ENCODE data around the gene PLGLB1. TPM values are rescaled to one million over a fixed set of nuclear protein-coding genes. Genes with fewer than 3 reads are reported as not detected.
"Not testable (repeated sequence)": the region's sequence is repeated elsewhere in the genome, so short reads cannot be mapped to it uniquely, and the experiment has no call there.

The PLGLB1 gene
- 104 TPM for total RNA-seq

- not testable (repeated sequence) for ATAC-seq
- DNase-seq (ENCODE audit: low spot score), result peak; percentile 47
These were observed at the start of gene PLGLB1 for GRCh38 chr2:87021744-87022143. Gene PLGLB1, minus strand, starts transcription at chr2:87021844. Its CDS starts 61 bp downstream, at chr2:87021783.

- not testable (repeated sequence) for DNase-seq (ENCODE audit: low spot score); ATAC-seq
These were observed 42.7 kb upstream of the PLGLB1 start for GRCh38 chr2:87064305-87064704.

GRCh38 chr2:87063431-87063830, 41.8 kb upstream of the PLGLB1 start:
- peak; percentile 58 for DNase-seq (ENCODE audit: low spot score)
- ATAC-seq, result peak; percentile 96

GRCh38 chr2:87061519-87061918, 39.9 kb upstream of the PLGLB1 start:
- DNase-seq (ENCODE audit: low spot score); ATAC-seq: not testable (repeated sequence)

- ATAC-seq, result peak; percentile 52
These were observed 36.0 kb upstream of the PLGLB1 start for GRCh38 chr2:87057606-87058005.

GRCh38 chr2:87056843-87057242, 35.2 kb upstream of the PLGLB1 start:
- not testable (repeated sequence) for DNase-seq (ENCODE audit: low spot score)
- peak; percentile 63 for ATAC-seq

More at GRCh38 chr2:87057606-87058005, 36.0 kb upstream of the PLGLB1 start:
- DNase-seq (ENCODE audit: low spot score), result not testable (repeated sequence)

- peak; percentile 38 for ATAC-seq
These were observed 34.8 kb upstream of the PLGLB1 start for GRCh38 chr2:87056435-87056834.

GRCh38 chr2:87054375-87054774, 32.7 kb upstream of the PLGLB1 start:
- not testable (repeated sequence) for ATAC-seq; DNase-seq (ENCODE audit: low spot score)

More at GRCh38 chr2:87056435-87056834, 34.8 kb upstream of the PLGLB1 start:
- DNase-seq (ENCODE audit: low spot score), result not testable (repeated sequence)

- ATAC-seq, result peak; percentile 94
These were observed 19.8 kb upstream of the PLGLB1 start for GRCh38 chr2:87041321-87041978.

GRCh38 chr2:87028607-87029006, 7.0 kb upstream of the PLGLB1 start:
- DNase-seq (ENCODE audit: low spot score); ATAC-seq: not testable (repeated sequence)

More at GRCh38 chr2:87041321-87041978, 19.8 kb upstream of the PLGLB1 start:
- not testable (repeated sequence) for DNase-seq (ENCODE audit: low spot score)

- ATAC-seq, result peak; percentile 71
- not testable (repeated sequence) for DNase-seq (ENCODE audit: low spot score)
These were observed 5.2 kb upstream of the PLGLB1 start for GRCh38 chr2:87026816-87027215.

- not testable (repeated sequence) for DNase-seq (ENCODE audit: low spot score)
- ATAC-seq, result peak; percentile 76
These were observed 4.3 kb upstream of the PLGLB1 start for GRCh38 chr2:87025927-87026326.

GRCh38 chr2:87023988-87024615, 2.5 kb upstream of the PLGLB1 start:
- DNase-seq (ENCODE audit: low spot score); ATAC-seq: not testable (repeated sequence)

- ATAC-seq; DNase-seq (ENCODE audit: low spot score): not testable (repeated sequence)
These were observed 601 bp downstream of the PLGLB1 start for GRCh38 chr2:87021043-87021442.

- DNase-seq (ENCODE audit: low spot score) (peak; percentile 49), ATAC-seq (peak; percentile 68)
These were observed 2.6 kb downstream of the PLGLB1 start for GRCh38 chr2:87019053-87019452.

GRCh38 chr2:87014489-87015169, 7.0 kb downstream of the PLGLB1 start:
- peak; percentile 74 for ATAC-seq

GRCh38 chr2:87004398-87004797, 17.2 kb downstream of the PLGLB1 start:
- ATAC-seq, result peak; percentile 39
- not testable (repeated sequence) for DNase-seq (ENCODE audit: low spot score)

More at GRCh38 chr2:87014489-87015169, 7.0 kb downstream of the PLGLB1 start:
- peak; percentile 66 for DNase-seq (ENCODE audit: low spot score)

Measured in left lobe of liver (tissue), 2 donors.